CD8-positive, alpha-beta memory T cell (primary cell): ENCODE measurements around the gene MRPS18A. TPM values are rescaled to one million over a fixed set of nuclear protein-coding genes. Genes with fewer than 3 reads are reported as not detected.

Source experiments
- CTCF ChIA-PET: fragments of 350-600 bp; sonication (Branson Sonifier 250); formaldehyde crosslinking; loops from one replicate; lab custom pipeline; 2021; ENCODE audit warnings: antibody characterized with exemption; lab: Charles Lee
- POLR2A ChIA-PET: fragments of 350-600 bp; sonication (Branson Sonifier 250); formaldehyde crosslinking; loops from one replicate; lab custom pipeline; 2021; ENCODE audit warnings: antibody characterized with exemption; lab: Charles Lee
- DNase-seq, 5 donors: peaks; one replicate each; pipeline versions ENCODE4 v3.0.0 to v3.0.0-alpha.2; 2020 to 2022; ENCODE audit warnings: mixed read lengths in 1 of 5
- H3K27ac ChIP-seq: one replicate; pipeline ENCODE4 v1.7.0; 2013; ENCODE audit warnings: low read depth, mild to moderate bottlenecking, low read length, moderate library complexity
- H3K27me3 ChIP-seq: 2 replicates; pipeline ENCODE4 v1.7.0; 2013; ENCODE audit warnings: low read length, mild to moderate bottlenecking; ENCODE audit not compliant: insufficient read depth, poor library complexity, severe bottlenecking
- H3K36me3 ChIP-seq: 2 replicates; pipeline ENCODE4 v1.7.0; 2013; ENCODE audit warnings: mild to moderate bottlenecking, low read length, moderate library complexity; ENCODE audit not compliant: insufficient read depth
- H3K4me1 ChIP-seq: 2 replicates; pipeline ENCODE4 v1.7.0; 2013; ENCODE audit warnings: mild to moderate bottlenecking, low read length, moderate library complexity; ENCODE audit not compliant: insufficient read depth
- H3K4me3 ChIP-seq: 2 replicates; pipeline ENCODE4 v1.7.0; 2013; ENCODE audit warnings: mild to moderate bottlenecking, low read length
- H3K9me3 ChIP-seq: 2 replicates; pipeline ENCODE4 v1.7.0; 2013; ENCODE audit warnings: mild to moderate bottlenecking, low read length
- H3K27ac Mint-ChIP-seq, 8 donors: one replicate each; pipeline ENCODE4 v1.8.0; 2020 to 2021; ENCODE audit warnings: mixed read lengths in 8 of 8, mild to moderate bottlenecking in 6 of 8, inconsistent platforms in 3 of 8, moderate library complexity in 3 of 8
- H3K27me3 Mint-ChIP-seq, 2 donors: one replicate each; pipeline ENCODE4 v1.8.0; 2020 to 2021; ENCODE audit warnings: mixed read lengths in 2 of 2, mild to moderate bottlenecking in 1 of 2, moderate library complexity in 1 of 2
- H3K36me3 Mint-ChIP-seq, 3 donors: one replicate each; pipeline ENCODE4 v1.8.0; 2020 to 2021; ENCODE audit warnings: mixed read lengths in 3 of 3, inconsistent platforms in 1 of 3, mild to moderate bottlenecking in 1 of 3
- H3K4me1 Mint-ChIP-seq, 3 donors: one replicate each; pipeline ENCODE4 v1.8.0; 2020 to 2021; ENCODE audit warnings: mixed read lengths in 3 of 3, inconsistent platforms in 1 of 3, mild to moderate bottlenecking in 1 of 3
- H3K4me3 Mint-ChIP-seq, 7 donors: one replicate each; pipeline ENCODE4 v1.8.0; 2020 to 2021; ENCODE audit warnings: mixed read lengths in 7 of 7, mild to moderate bottlenecking in 6 of 7, moderate library complexity in 4 of 7, inconsistent platforms in 2 of 7
- H3K9me3 Mint-ChIP-seq, 5 donors: one replicate each; pipeline ENCODE4 v1.8.0; 2020 to 2022; ENCODE audit warnings: mixed read lengths in 5 of 5, mild to moderate bottlenecking in 3 of 5, moderate library complexity in 2 of 5, inconsistent platforms in 1 of 5
- polyA plus RNA-seq: library from polyadenylated mRNA; unstranded; fragments of 300-500 nt; fragmentation: Illumina TruSeq; gene quantifications from one replicate; pipeline ENCODE4 v1.2.3, GENCODE V29; 2021
- total RNA-seq, 2 experiments: library from RNA; stranded (reverse); gene quantifications; one replicate each; pipeline ENCODE4 v1.2.3, GENCODE V29; 2021

Gene MRPS18A
- total and polyA plus RNA-seq, 3 experiments from 2014 or later, result 60.4 to 65.2 (median 60.6) TPM

DNA sequence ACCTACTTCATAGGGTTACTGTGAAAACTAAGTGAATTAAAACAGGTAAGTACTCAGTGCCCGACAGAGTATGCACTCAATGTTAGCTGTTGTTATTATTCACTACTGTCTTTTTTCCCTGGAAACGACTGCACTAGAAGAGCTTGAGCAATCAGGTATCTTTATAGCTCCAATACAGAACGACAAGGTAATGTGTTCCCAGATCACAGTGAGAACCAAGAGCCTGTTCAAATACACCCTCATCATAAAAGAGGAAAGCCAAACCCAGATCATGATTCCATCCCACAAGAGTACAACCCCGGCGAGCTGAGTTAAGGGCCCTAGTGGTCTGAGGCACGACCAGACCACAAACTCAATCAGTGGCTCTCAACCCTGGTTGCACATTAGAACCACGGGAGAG is 9.8 kb downstream of the MRPS18A start:
- DNase-seq, result no peak
- Histone ChIP-seq H3K9me3 (no peaks in the 10 kb centered on the region), H3K4me1 (no peaks in the 10 kb centered on the region), H3K4me3 (no peak overlapping the region), H3K27me3 (no peaks in the 10 kb centered on the region), H3K27ac (no peak overlapping the region), H3K36me3 (peaks cover 69% of the 10 kb centered on the region)
- Mint-ChIP-seq H3K4me3 (no peak overlapping the region), H3K36me3 (peaks cover 4 to 96% (median 8%) of the 10 kb centered on the region in 3 donors), H3K4me1 (peaks cover 3 to 15% (median 14%) of the 10 kb centered on the region in 3 donors), H3K9me3 (no peaks in the 10 kb centered on the region), H3K27ac (peak overlapping the region in 1 of 8 donors; percentile 68), H3K27me3 (no peaks in the 10 kb centered on the region)
- POLR2A ChIA-PET, result no interaction called here
- CTCF ChIA-PET, result interaction anchor here (1.4 to 2.3 kb wide), 2 partner anchors 9 to 11 kb away, joined by 5 to 12 read pairs; no protein-coding TSS in a partner anchor

- Histone ChIP-seq H3K27ac (no peak overlapping the region), H3K4me3 (no peak overlapping the region), H3K9me3 (no peaks in the 10 kb centered on the region), H3K36me3 (peaks cover 69% of the 10 kb centered on the region), H3K27me3 (no peaks in the 10 kb centered on the region), H3K4me1 (no peaks in the 10 kb centered on the region)
- Mint-ChIP-seq H3K9me3 (no peaks in the 10 kb centered on the region), H3K27ac (no peak overlapping the region), H3K4me1 (peaks cover 0 to 9% (median 9%) of the 10 kb centered on the region in 3 donors), H3K4me3 (no peak overlapping the region), H3K27me3 (no peaks in the 10 kb centered on the region), H3K36me3 (peaks cover 4 to 97% (median 8%) of the 10 kb centered on the region in 3 donors)
- ChIA-PET CTCF (interaction anchor here (1.4 to 2.3 kb wide), 2 partner anchors 9 to 10 kb away, joined by 5 to 12 read pairs; no protein-coding TSS in a partner anchor), POLR2A (no interaction called here)
- no peak for DNase-seq
These were observed 10.5 kb downstream of the MRPS18A start for GRCh38 chr6:43676962-43677606.

DNA sequence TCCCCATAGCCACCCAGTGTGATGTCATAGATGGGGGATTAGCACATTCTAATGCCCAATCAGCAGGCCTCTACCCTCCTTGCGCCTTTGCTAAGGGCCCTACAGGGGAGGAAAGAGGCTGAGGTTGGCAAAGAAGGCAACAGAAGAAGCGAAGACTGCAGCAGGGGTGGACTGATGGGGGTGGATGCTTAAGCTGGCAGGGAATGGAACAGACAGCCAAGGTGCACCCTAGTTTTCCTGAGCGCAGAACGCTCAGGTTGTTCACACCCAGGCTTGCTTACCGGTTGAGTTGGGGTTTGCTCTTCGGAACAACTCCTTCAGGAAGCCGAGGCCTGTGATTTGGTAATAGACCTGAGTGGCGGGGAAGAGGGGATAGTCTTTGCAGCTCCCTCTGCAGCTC is 12.7 kb downstream of the MRPS18A start:
- H3K27me3 ChIP-seq, result no peaks in the 10 kb centered on the region
- CTCF ChIA-PET, result interaction anchor here (0.8 to 2.1 kb wide), 2 partner anchors 8 to 15 kb away, joined by 3 to 6 read pairs; no protein-coding TSS in a partner anchor
- H3K27ac ChIP-seq, result no peak overlapping the region
- H3K36me3 ChIP-seq, result peaks cover 60% of the 10 kb centered on the region
- Mint-ChIP-seq H3K36me3 (peaks cover 0 to 95% (median 4%) of the 10 kb centered on the region in 3 donors), H3K4me3 (no peak overlapping the region), H3K27ac (no peak overlapping the region), H3K4me1 (no peaks in the 10 kb centered on the region), H3K27me3 (no peaks in the 10 kb centered on the region), H3K9me3 (no peaks in the 10 kb centered on the region)
- no peaks in the 10 kb centered on the region for H3K4me1 ChIP-seq
- DNase-seq, result no peak
- H3K9me3 ChIP-seq, result no peaks in the 10 kb centered on the region
- H3K4me3 ChIP-seq, result no peak overlapping the region
- POLR2A ChIA-PET, result no interaction called here

DNA sequence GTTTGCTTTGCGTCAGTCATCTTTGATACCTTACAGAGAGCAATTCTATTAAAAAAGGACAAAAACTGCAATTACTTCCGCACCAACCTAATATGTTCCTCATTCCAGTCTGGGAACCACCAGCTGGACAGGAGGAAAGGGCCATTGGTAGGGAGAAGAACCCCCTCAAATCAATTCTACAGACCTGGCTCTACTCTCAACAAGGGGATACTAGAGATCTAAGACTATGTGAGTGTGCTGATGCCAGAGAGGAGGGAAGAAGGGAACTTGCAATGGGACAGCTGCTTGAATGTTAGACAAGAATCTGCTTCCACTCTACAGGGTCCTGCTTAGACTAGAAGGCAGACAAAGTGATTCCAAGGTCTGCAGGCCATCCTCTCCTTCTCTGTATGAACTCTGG is 13.3 kb downstream of the MRPS18A start:
- H3K9me3 Mint-ChIP-seq, result no peaks in the 10 kb centered on the region
- no peaks in the 10 kb centered on the region for H3K4me1 Mint-ChIP-seq
- H3K27me3 Mint-ChIP-seq, result no peaks in the 10 kb centered on the region
- peaks cover 54% of the 10 kb centered on the region for H3K36me3 ChIP-seq
- no peak overlapping the region for H3K4me3 Mint-ChIP-seq
- H3K36me3 Mint-ChIP-seq, result peaks cover 0 to 88% (median 4%) of the 10 kb centered on the region in 3 donors
- CTCF ChIA-PET, result interaction anchor here (2.1 kb wide), 1 partner anchor 7 kb away, joined by 6 read pairs; no protein-coding TSS in a partner anchor
- no peak for DNase-seq
- H3K4me3 ChIP-seq, result no peak overlapping the region
- no peaks in the 10 kb centered on the region for H3K4me1 ChIP-seq
- POLR2A ChIA-PET, result no interaction called here
- no peaks in the 10 kb centered on the region for H3K9me3 ChIP-seq
- H3K27me3 ChIP-seq, result no peaks in the 10 kb centered on the region
- H3K27ac Mint-ChIP-seq, result no peak overlapping the region
- H3K27ac ChIP-seq, result no peak overlapping the region

DNA sequence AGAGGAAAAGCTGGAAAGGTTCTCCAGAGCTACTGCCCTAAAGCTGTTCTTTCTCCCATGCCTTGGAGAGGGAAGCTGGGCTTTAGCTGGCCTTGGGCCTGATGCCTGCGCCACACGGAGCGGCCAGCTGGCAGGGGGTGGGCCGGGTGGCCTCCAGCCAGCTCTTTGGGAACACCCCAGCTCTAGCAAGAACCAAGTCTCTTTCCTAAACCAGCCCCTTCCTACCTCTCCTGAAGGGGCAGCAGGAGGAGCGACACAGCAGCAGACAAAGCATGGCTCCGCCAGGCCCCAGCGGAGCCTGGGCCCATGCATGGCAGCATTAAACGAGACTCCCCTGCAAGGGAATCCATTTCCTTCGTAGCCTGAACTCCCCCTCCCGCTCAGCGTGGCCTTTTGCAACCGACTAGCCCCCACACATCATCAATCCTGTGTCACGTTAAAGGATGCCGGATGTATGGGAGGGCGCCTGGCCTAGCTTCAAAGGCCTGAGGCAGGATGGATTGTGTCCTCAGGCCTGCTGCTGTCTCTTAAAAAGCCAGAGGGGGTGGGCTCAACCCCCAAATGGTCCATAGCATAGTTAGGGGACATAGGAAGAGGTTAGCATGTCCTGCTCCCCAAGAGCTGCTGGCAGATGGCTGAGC is 14.0 kb downstream of the MRPS18A start:
- H3K27me3 Mint-ChIP-seq, result no peaks in the 10 kb centered on the region
- peaks cover 0 to 82% (median 4%) of the 10 kb centered on the region in 3 donors for H3K36me3 Mint-ChIP-seq
- Histone ChIP-seq H3K4me1 (no peaks in the 10 kb centered on the region), H3K4me3 (no peak overlapping the region), H3K27ac (no peak overlapping the region), H3K36me3 (peaks cover 47% of the 10 kb centered on the region), H3K27me3 (no peaks in the 10 kb centered on the region), H3K9me3 (no peaks in the 10 kb centered on the region)
- DNase-seq, result no peak
- peak overlapping the region in 2 of 8 donors; percentile 46 to 55 for H3K27ac Mint-ChIP-seq
- ChIA-PET POLR2A (no interaction called here), CTCF (interaction anchor here (1.1 to 1.2 kb wide), 2 partner anchors 13 to 406 kb away, joined by 4 read pairs; no protein-coding TSS in a partner anchor)
- no peaks in the 10 kb centered on the region for H3K9me3 Mint-ChIP-seq
- H3K4me1 Mint-ChIP-seq, result peaks cover 0 to 3% (median 0%) of the 10 kb centered on the region in 3 donors
- H3K4me3 Mint-ChIP-seq, result no peak overlapping the region

DNA sequence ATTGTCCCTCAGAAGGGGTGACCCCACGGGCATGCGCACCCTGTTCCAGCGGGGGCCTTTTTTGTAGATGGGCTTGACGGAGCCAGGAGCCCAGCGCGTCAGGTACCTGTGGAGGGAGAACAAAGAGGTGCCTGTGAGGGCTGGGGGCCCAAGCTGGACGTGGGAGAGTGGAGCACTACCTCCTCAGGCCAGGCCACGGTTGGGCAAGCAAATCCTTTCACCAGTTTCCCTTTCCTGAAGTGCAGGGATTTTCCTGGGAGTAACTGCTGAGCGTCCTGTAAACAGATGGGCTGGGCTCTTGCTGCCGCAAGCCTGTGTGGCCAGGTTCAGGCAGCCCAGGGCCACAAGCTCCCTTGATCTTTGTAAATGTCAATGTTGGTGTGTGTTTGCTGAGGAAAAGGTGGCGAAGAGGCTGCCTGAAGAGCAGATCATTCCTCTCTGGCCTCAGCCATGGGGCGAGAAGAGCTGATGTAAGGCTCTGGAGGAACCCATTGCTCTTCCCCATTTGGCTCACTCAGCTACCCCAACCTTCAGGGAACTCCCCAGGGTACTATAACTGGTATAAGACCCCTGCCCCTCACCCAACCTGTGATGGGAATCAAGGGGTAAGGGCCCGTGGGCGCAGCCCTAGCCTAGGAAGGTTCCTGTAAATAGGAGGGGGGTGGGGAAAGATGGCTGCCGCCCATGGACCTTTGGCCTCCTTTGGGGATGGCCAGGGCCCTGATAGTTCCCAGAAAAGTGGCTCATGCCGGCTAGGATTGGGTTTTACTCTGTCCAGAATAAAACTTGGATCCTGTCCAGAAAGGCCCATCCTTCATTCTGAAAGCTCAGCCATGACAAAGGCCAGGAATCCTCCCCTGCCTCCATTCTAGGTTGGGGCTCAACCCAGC is 15.5 kb downstream of the MRPS18A start:
- DNase-seq, result no peak
- H3K27ac Mint-ChIP-seq, result no peak overlapping the region
- Histone ChIP-seq H3K9me3 (no peaks in the 10 kb centered on the region), H3K4me1 (peaks cover 10% of the 10 kb centered on the region), H3K4me3 (no peak overlapping the region), H3K27me3 (no peaks in the 10 kb centered on the region), H3K27ac (no peak overlapping the region), H3K36me3 (peaks cover 32% of the 10 kb centered on the region)
- H3K9me3 Mint-ChIP-seq, result no peaks in the 10 kb centered on the region
- ChIA-PET POLR2A (no interaction called here), CTCF (interaction anchor here (1.1 to 1.2 kb wide), 2 partner anchors 97 to 407 kb away, joined by 3 to 4 read pairs; partner anchors contain the start of gene VEGFA)
- H3K4me3 Mint-ChIP-seq, result no peak overlapping the region
- no peaks in the 10 kb centered on the region for H3K27me3 Mint-ChIP-seq
- peaks cover 11 to 18% (median 13%) of the 10 kb centered on the region in 3 donors for H3K4me1 Mint-ChIP-seq
- peaks cover 0 to 66% (median 2%) of the 10 kb centered on the region in 3 donors for H3K36me3 Mint-ChIP-seq

GRCh38 chr6:43671011-43671800 is 16.4 kb downstream of the MRPS18A start:
- no peak for DNase-seq
- Mint-ChIP-seq H3K4me3 (no peak overlapping the region), H3K36me3 (peaks cover 0 to 58% (median 2%) of the 10 kb centered on the region in 3 donors), H3K9me3 (no peaks in the 10 kb centered on the region), H3K27ac (peak overlapping the region in 2 of 8 donors; percentile 38 to 50), H3K4me1 (peaks cover 13 to 20% (median 17%) of the 10 kb centered on the region in 3 donors), H3K27me3 (no peaks in the 10 kb centered on the region)
- ChIA-PET POLR2A (no interaction called here), CTCF (interaction anchor here (0.6 to 5.9 kb wide), 4 partner anchors 29 to 408 kb away, joined by 3 to 45 read pairs (median 4); no protein-coding TSS in a partner anchor)
- no peaks in the 10 kb centered on the region for H3K9me3 ChIP-seq
- no peaks in the 10 kb centered on the region for H3K27me3 ChIP-seq
- no peak overlapping the region for H3K4me3 ChIP-seq
- H3K4me1 ChIP-seq, result peaks cover 14% of the 10 kb centered on the region
- H3K27ac ChIP-seq, result no peak overlapping the region
- peaks cover 23% of the 10 kb centered on the region for H3K36me3 ChIP-seq
